Upper lobe of left lung (tissue), 4 donors: ENCODE results near the gene POLA1.

Experiments used
- EP300 ChIP-seq, 4 donors: sonication (generic); formaldehyde crosslinking; IDR thresholded peaks; one replicate each; pipeline ENCODE4 v1.5.1; 2017; ENCODE audit warnings: antibody characterized with exemption in 4 of 4, control low read depth in 2 of 4
- POLR2A ChIP-seq, 4 donors: fragments of 450-650 bp; IDR thresholded peaks; one replicate each; pipeline ENCODE4 v1.5.1; 2016 to 2017; ENCODE audit warnings: antibody characterized with exemption in 4 of 4, mild to moderate bottlenecking in 2 of 4
- POLR2AphosphoS5 ChIP-seq, 2 donors: sonication (generic); formaldehyde crosslinking; IDR thresholded peaks; one replicate each; pipeline ENCODE4 v1.5.1; 2017; ENCODE audit warnings: antibody characterized with exemption in 2 of 2
- TF ChIP-seq, protein P1 (sequence below), 6 experiments: fragments of 450-650 bp in 4 of 6; fragments of 200-600 bp in 2 of 6; sonication (generic) in 2 of 6; IDR thresholded peaks; one replicate each; pipeline ENCODE4 v1.5.1; 2016 to 2019; ENCODE audit warnings: antibody characterized with exemption in 6 of 6

GRCh38 chrX:24696294-24696693 is 2.6 kb downstream of the POLA1 start:
- TF ChIP-seq POLR2A (IDR thresholded peaks at IDR 0.05) (no peak), EP300 (IDR thresholded peaks at IDR 0.05) (no peak), POLR2AphosphoS5 (IDR thresholded peaks at IDR 0.05) (no peak)
- TF ChIP-seq, protein P1, sequence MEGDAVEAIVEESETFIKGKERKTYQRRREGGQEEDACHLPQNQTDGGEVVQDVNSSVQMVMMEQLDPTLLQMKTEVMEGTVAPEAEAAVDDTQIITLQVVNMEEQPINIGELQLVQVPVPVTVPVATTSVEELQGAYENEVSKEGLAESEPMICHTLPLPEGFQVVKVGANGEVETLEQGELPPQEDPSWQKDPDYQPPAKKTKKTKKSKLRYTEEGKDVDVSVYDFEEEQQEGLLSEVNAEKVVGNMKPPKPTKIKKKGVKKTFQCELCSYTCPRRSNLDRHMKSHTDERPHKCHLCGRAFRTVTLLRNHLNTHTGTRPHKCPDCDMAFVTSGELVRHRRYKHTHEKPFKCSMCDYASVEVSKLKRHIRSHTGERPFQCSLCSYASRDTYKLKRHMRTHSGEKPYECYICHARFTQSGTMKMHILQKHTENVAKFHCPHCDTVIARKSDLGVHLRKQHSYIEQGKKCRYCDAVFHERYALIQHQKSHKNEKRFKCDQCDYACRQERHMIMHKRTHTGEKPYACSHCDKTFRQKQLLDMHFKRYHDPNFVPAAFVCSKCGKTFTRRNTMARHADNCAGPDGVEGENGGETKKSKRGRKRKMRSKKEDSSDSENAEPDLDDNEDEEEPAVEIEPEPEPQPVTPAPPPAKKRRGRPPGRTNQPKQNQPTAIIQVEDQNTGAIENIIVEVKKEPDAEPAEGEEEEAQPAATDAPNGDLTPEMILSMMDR (IDR thresholded peaks at IDR 0.05), result no peak
